Type B pancreatic cell (in vitro differentiated cells): ENCODE data around the gene S1PR2. TPM values are rescaled to one million over a fixed set of nuclear protein-coding genes. Genes with fewer than 3 reads are reported as not detected.
A peak's percentile ranks its signal among the peaks of the same experiment; 100 is the strongest.
"Not testable (repeated sequence)": the region's sequence is repeated elsewhere in the genome, so short reads cannot be mapped to it uniquely, and the experiment has no call there.

Experiments used
- DNase-seq: peaks from one replicate; pipeline ENCODE4 v3.0.0; 2021; ENCODE audit warnings: mixed read lengths; ENCODE audit not compliant: unreplicated experiment; ENCODE audit errors: extremely low spot score
- H3K27ac Mint-ChIP-seq: 2 replicates; pipeline ENCODE4 v1.8.0; 2021; ENCODE audit warnings: mild to moderate bottlenecking, mixed read lengths
- H3K27me3 Mint-ChIP-seq: 2 replicates; pipeline ENCODE4 v1.8.0; 2021; ENCODE audit warnings: mixed read lengths
- H3K36me3 Mint-ChIP-seq: 2 replicates; pipeline ENCODE4 v1.8.0; 2021; ENCODE audit warnings: mixed read lengths
- H3K4me1 Mint-ChIP-seq: one replicate; pipeline ENCODE4 v1.8.0; 2021; ENCODE audit warnings: mixed read lengths; ENCODE audit not compliant: unreplicated experiment
- H3K4me3 Mint-ChIP-seq: 2 replicates; pipeline ENCODE4 v1.8.0; 2021; ENCODE audit warnings: mild to moderate bottlenecking, mixed read lengths
- H3K9me3 Mint-ChIP-seq: 2 replicates; pipeline ENCODE4 v1.8.0; 2021; ENCODE audit warnings: mixed read lengths
- CTCF ChIP-seq: fragments of 200-600 bp; sonication (generic); conservative IDR thresholded peaks from 2 replicates; pipeline ENCODE4 v1.5.0; 2021; ENCODE audit warnings: antibody characterized with exemption, mild to moderate bottlenecking
- total RNA-seq: library from RNA; stranded (reverse); gene quantifications from 2 replicates; pipeline ENCODE4 v1.2.1, GENCODE V29; 2021; ENCODE audit warnings: low replicate concordance

S1PR2 gene
- total RNA-seq, 1 donor from 2014 or later = 23.3 TPM

- no peak for DNase-seq
- Mint-ChIP-seq H3K36me3 (no peaks in the 10 kb centered on the region), H3K4me1 (peaks cover 12% of the 10 kb centered on the region), H3K9me3 (no peaks in the 10 kb centered on the region), H3K4me3 (no peak overlapping the region), H3K27me3 (no peaks in the 10 kb centered on the region), H3K27ac (peak overlapping the region; percentile 59)
- TF ChIP-seq CTCF = no peak
Observed at GRCh38 chr19:10238172-10238783, 7.1 kb upstream of the S1PR2 start.

- Mint-ChIP-seq H3K27me3 (no peaks in the 10 kb centered on the region), H3K27ac (peak overlapping the region; percentile 59), H3K9me3 (no peaks in the 10 kb centered on the region), H3K4me3 (no peak overlapping the region), H3K36me3 (no peaks in the 10 kb centered on the region), H3K4me1 (peaks cover 12% of the 10 kb centered on the region)
- TF ChIP-seq CTCF = no peak
- DNase-seq = no peak
Observed at GRCh38 chr19:10237702-10238101, 6.6 kb upstream of the S1PR2 start.

- H3K4me3 Mint-ChIP-seq, H3K27me3 Mint-ChIP-seq: not testable (repeated sequence)
- H3K27ac Mint-ChIP-seq = peak overlapping the region; percentile 24
Observed at GRCh38 chr19:10235409-10235808, 4.3 kb upstream of the S1PR2 start.

GRCh38 chr19:10235003-10235402, 3.9 kb upstream of the S1PR2 start:
- DNase-seq = no peak
- Mint-ChIP-seq H3K27ac (peak overlapping the region; percentile 24), H3K36me3 (no peaks in the 10 kb centered on the region), H3K4me3 (no peak overlapping the region), H3K9me3 (no peaks in the 10 kb centered on the region), H3K4me1 (peaks cover 12% of the 10 kb centered on the region), H3K27me3 (no peaks in the 10 kb centered on the region)
- TF ChIP-seq CTCF = no peak

More at GRCh38 chr19:10235409-10235808, 4.3 kb upstream of the S1PR2 start:
- not testable (repeated sequence) for DNase-seq, H3K9me3 Mint-ChIP-seq, H3K36me3 Mint-ChIP-seq
- peaks cover 12% of the 10 kb centered on the region for H3K4me1 Mint-ChIP-seq

- Mint-ChIP-seq H3K4me3 (no peak overlapping the region), H3K27me3 (no peaks in the 10 kb centered on the region), H3K4me1 (peaks cover 17% of the 10 kb centered on the region), H3K9me3 (no peaks in the 10 kb centered on the region), H3K36me3 (no peaks in the 10 kb centered on the region), H3K27ac (no peak overlapping the region)
- DNase-seq = no peak
- no peak for TF ChIP-seq CTCF
Observed at GRCh38 chr19:10233946-10234345, 2.8 kb upstream of the S1PR2 start.

GRCh38 chr19:10231612-10232228, 589 bp upstream of the S1PR2 start:
- Mint-ChIP-seq H3K4me3 (peak overlapping the region; percentile 79), H3K4me1 (peaks cover 13% of the 10 kb centered on the region), H3K9me3 (no peaks in the 10 kb centered on the region), H3K27me3 (no peaks in the 10 kb centered on the region), H3K36me3 (no peaks in the 10 kb centered on the region), H3K27ac (peak overlapping the region; percentile 78)
- no peak for TF ChIP-seq CTCF
- no peak for DNase-seq
